HG02973 (cell line): Measurements from ENCODE around the gene XIRP2.
A peak's percentile ranks its signal among the peaks of the same experiment; 100 is the strongest.
"Not testable (repeated sequence)": the region's sequence is repeated elsewhere in the genome, so short reads cannot be mapped to it uniquely, and the experiment has no call there.

Experiments used
- ATAC-seq: cut with Tn5 transposase; IDR thresholded peaks from one replicate; pipeline ENCODE4 v1.9.1; 2021; ENCODE audit warnings: moderate library complexity; ENCODE audit not compliant: unreplicated experiment

XIRP2 gene

DNA sequence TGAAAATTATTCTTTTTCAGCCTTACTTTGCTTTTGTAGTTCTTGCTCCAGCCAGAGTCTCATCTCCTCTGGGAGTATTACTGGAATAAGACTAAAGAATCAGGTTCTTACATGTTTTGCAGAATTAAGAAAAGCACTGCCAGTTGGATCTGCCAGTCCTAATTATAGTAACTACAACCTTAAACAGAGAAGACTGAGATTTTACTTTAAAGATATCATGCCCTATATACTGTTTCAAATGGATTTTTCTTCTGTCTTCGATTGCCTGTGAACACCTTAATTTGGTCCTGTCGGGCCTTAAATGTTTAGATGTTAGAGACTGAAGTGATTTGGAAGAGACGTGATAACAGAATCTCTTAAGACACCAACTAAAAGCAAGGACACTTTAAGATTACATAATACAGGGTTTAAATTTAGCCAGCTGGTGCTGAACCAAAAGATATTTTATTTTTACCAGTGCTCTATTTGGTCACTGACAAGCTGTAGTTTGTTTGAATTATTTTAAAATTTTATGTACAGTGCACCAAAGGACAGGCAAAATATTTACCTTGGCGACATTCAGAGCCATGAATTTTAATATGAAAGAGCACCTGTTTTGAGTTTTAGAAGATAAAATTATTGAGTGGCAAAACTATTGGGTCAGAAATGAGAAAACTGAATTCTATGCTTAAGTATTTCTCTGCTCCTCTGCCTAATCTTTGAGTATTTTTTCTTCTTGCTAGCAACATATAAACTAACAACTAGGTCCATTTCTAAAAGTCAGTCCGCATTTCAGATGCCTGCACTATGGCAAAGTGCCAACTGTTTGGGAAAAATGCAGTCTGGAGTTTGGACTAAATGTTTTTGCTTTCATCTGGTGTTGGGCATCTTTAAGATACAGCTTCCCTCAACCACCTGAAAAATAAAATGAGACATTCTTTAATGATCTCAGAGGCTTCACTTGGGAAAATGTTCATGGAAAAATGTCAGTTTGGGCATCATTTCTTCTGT is 300.0 kb downstream of the XIRP2 start:
- no peak for ATAC-seq

DNA sequence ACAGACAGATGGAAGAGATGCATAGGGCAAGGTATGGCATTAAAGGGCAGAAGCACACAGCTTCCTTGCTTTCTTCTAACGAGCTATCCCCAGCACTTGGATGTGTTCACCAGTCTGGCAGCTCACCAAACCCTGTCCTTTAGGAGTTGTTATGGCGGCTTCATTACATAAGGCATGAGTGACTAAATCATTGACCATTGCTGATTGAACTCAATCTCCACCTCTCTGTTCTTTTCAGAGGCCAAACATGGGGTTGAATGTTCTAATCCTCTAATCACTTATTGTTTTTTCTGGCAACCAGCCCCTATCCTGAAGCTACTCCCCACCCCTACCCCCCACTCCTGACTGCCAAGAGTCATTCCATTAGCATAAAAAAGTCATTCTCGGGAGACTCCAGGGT is 301.8 kb downstream of the XIRP2 start:
- no peak for ATAC-seq

DNA sequence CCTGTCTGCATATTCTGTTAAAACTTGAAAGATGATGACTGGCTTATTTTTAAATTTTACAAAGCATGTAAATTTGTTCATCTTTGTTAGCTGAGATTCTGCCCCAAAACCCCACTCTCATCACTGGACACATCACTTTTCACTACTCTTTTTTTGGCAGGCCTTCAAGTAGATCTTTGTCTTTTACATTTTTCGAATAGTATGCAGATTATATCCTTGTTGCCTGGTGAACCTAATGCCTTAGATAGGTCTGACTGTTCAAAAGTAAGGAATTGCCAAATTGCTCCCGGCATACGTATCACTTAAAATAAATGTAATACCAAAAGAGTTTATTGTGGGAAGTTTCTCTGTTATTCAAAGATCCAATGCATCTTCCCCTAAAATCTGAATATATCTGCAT is 303.3 kb downstream of the XIRP2 start:
- no peak for ATAC-seq

DNA sequence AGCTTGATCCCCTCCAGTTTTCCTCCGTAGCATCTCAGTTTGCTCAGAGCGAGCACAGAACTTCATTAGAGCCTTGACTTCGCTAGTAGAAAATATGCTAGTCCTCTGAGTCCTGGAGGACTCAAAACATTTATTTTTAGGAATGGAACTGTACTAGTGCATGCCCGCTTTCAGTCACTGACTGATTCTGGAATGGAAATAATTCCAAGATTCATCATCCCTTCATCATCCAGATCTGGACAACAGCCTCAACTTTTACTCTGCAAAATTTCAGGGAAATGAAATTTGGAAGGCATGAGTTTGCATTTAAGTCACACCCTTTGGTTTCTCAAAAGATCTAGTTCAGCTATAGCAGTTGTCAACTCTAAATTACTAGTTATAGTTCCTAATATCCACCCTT is 304.6 kb downstream of the XIRP2 start:
- ATAC-seq, result no peak

DNA sequence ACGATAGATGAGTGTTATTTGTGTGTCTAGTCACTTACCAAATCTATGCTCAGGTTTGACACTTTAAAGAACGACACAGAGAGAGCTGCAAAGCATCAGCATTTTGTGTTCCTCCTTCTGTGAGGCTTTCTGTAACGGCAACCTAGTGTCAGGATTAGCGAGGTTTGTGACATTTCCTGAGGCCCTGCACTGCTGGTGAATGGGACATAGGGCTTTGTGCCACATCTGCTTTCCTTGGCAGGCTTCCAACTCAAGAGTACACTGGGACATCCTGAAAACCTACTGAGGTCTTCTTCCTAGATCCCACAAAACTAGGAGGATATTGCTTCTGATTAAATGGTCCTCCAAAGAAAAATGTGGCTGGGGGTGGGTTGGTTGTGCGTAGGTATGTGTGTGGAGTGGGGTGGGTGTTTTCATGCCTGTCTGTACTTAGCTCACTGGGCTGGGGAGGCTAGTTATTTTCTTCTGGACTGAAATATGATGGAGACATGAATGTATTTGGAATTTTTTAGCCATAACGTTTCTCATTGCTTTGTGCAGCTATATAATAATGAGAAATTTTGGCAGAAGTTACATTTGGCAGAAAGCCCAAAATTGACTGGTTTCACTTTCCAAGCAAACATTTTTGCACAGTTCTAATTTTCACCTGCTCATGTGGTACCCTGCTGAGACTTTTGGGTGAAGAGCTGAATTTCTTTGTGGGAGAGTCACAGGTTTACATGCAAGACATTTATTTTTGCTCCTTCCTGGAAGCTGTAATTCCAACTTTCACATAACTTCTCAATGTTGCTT is 308.4 kb downstream of the XIRP2 start:
- ATAC-seq, result no peak

DNA sequence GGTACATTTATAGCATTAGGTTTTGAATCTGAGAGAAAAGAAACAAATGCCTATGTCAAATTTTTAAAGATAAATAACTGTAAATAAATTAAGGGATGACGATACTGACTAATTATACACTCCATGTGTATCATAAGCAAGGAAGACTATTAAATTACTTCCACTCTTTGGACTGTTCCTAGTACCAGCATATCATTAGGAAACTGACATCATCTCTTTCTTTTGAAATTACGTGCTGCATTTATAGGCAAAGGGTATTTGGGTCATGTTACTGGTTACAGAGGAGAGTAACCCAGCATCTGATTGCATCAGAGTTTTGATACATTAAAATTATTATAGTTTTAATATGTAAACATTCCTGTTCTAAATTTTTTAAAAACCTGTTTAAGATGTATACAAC is 309.7 kb downstream of the XIRP2 start:
- no peak for ATAC-seq

DNA sequence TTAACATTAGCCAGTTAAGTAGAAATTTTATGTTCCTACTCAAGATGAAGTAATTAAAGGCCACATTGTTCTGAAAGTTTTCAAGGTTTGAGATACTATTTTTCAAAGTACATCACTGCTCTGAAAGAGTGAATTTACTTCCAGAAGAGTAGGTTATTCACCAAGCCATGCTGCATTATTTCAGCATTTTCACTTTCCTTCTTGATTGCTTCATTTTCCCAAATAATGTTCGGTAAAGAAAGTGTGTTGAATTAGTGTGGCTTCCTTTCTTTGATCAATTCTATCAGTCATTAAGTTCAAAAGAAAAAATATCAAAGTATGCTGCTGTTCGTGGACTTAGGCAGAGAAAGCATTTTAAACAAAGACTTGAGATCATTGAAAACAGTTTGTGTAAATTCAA is 310.3 kb downstream of the XIRP2 start:
- no peak for ATAC-seq

DNA sequence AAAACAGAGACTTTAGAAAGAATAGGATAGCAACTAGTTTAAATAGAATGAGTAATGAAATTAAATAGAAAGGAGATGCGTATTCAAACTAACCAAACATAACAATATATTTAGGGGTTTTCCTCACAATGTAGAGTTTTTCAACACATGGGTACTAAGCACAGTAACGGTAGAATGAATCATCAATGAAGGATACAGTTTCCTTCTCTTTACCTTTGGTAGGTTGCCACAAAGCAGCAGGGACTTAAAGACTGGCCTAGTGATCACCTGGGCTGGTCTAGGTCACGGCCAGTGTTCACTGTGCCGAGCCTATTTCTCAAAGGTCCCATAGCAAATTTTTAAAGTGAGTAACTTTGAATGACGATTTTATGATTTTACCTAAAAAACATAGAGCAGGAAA is 311.7 kb downstream of the XIRP2 start:
- ATAC-seq, result no peak

DNA sequence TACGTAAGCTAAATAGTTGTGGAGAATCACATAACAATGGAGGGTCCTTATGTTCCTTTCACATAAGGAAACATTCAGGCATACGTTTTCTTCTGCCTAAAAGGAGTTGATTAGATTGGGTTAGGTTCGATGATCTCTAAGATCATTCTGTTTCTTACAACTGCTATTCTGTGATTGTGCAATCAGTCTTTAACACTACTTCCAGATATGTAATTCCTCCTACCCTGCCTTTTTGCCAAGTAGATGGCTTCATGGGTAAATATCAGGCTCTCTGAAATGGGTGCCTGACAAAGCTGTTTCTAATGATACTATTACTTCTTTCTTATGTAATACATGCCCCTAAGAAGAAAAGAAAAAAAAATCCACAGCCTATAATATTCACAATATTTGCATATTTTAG is 321.5 kb downstream of the XIRP2 start:
- no peak for ATAC-seq

DNA sequence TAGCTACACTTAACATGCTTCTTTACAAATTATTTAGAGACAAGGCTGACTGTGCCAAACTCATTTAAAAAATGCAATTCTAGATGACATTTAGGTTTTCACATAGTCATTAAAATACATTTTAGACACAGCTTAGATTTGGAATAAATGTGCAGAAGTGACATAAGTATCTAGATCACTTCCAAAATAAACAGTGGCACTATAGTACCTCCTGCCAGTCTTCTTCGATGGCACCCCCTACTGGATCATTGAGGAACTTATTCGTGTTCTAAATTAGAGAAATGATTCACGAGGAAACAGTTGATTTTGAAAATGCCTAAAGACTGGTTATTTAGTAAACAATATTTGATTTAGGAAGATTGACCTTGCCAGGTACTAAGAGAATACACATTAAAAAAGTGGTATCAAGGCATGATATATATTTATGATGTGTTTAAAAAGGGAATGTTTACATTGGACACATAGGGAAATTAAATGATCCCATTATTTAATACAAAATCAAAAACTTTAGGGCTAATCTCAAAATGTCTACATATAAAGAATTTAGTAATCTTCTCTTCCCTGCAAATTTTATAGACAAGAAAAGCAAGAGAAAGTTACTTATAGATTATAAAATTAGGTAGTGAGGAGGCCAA is 323.9 kb downstream of the XIRP2 start:
- ATAC-seq, result peak; percentile 87

DNA sequence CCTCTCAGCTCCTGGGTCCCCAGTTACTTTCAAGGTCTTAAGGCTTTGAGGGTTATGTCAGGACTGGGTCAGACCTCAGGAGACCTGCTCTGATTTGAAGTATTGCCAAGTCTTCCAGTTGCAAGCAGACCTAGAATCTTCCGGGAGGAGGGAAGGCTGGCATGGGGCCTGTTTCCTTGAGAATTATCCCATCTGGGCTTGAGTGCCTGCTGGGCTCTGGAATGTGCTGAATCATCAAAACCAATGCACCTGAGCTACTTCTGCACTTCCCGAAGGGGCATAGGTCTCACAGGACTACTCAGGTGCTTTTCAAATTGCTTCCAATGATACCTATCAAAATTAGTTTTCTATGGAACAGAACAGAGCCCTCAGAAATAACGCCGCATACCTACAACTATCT is 327.3 kb downstream of the XIRP2 start:
- no peak for ATAC-seq

DNA sequence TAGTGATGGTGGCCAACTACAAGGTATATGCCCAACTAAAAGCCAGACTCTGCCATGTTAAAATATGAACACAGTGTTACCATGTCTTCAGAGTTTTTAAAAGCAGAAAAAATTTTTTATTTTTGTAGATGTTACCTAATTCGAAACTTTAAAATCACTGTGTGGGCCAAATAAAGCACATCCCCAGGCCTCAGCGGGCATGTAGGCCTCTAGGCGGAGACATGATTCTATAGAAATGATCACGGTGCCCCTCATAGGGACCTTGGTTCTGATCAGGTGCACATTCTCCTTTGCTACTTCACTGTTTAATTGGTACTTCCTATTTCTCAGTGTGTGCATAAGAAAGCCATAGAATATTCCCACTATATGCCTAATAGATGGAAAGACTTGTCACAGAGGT is 349.2 kb downstream of the XIRP2 start:
- no peak for ATAC-seq

DNA sequence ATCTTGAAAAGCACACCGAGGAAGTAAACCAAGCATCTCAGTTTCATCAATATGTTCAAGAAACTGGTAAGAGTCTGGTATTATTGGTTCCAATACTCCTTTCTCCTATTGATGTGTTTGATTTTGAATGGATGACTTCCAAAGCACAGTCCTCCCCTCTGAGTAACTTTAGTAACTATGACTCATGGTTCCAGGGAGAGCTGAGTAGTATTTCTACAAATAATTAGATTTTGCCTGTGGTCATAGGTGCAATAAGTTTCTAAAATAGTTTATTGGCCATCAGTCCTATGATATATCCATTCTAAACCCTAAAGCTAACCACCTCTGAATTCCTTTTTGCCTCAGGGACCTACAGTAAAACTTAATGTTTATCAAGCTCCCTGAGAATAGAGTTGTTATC is 352.4 kb downstream of the XIRP2 start:
- ATAC-seq, result no peak

DNA sequence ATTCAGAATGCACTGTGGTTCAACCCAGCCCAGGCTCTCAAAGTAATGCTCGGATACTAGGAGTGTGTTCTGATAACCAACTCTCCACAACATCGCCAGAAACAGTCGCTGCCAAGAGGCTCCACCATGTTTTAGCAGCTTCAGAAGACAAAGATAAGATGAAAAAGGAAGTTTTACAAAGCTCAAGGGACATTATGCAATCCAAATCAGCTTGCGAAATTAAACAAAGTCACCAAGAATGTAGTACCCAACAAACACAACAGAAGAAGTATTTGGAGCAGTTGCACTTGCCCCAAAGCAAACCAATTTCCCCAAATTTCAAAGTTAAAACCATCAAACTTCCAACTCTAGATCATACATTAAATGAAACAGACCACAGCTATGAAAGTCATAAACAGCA is 360.9 kb downstream of the XIRP2 start:
- ATAC-seq, result no peak

DNA sequence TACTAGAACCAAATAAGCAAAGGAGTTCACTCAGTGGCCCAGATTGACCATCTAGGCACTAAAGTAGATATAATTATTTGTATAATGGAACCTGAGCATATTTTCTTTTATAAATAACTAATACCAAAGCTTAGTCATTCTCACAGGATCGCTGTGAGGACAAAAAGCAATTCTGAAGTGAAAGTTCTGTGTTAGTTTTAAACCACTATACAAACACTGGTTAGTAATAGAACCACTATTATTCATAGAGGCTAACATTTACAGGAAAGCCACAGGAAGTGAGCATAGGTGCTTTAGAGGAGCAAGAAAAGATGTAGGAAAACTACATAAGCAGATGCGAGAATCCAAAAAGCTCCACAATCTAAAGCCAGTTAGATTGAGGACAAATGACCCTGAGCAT is 364.7 kb downstream of the XIRP2 start:
- ATAC-seq, result no peak

DNA sequence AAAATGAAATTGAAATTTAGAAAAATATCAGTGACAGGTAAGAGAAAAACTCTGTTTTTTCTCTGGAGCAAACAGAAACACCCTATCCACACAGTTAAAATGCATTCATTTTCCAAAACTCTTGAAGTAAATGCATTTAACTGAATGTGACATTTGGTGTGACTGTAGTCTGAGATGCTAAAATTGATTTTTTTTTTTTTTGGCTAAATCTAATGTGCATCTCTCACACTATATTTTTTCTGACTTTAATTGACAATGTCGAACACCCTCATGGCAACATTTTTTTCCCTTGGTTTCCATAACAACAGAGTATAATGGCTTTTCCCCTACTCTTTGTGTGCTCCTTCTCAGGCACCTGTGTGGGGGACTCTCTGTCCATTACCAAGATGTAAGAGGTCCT is 366.4 kb downstream of the XIRP2 start:
- no peak for ATAC-seq

DNA sequence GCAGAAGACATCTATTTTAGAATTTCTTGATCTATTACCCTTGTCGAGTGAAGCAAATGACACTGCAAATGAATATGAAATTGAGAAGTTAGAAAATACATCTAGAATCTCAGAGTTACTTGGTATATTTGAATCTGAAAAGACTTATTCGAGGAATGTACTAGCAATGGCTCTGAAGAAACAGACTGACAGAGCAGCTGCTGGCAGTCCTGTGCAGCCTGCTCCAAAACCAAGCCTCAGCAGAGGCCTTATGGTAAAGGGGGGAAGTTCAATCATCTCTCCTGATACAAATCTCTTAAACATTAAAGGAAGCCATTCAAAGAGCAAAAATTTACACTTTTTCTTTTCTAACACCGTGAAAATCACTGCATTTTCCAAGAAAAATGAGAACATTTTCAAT is 370.4 kb downstream of the XIRP2 start:
- ATAC-seq, result no peak

DNA sequence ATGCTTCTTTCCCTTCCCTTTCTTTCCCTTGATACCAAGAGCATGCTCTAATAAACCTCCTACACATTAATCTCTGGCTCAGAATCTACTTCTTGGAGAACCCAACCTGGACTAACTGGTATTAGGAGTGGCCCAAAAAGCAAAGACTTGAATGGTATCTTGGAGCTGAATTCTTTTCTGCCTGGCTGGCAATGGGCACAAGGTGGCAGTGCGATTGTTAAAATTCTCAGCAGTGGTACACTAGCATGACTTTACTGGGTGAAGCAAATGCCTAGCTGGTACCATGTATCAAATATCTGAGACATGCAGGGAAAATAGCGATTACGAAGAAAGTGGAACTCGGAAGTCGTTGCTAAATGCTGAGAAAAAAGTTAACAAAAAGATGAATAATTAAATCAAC is 376.1 kb downstream of the XIRP2 start:
- no peak for ATAC-seq

DNA sequence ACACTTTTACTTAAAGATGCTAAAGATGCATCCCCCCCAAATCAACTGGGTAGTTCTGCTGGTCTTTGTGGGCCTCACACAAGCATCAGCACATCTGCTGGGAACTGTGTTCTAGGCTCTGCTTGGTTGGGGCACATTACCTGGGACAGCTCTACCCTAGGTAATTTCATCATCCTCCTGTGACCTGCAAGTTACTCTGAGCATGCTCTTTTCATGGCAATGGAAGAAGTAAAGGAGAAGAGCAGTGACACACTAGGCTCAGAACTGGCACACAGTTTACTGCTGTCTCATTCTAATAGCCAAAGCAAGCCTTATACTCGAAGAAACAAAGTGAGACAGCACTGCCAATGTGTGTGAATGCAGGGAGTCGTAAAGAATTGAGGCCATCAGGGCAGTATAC is 376.7 kb downstream of the XIRP2 start:
- ATAC-seq, result no peak

DNA sequence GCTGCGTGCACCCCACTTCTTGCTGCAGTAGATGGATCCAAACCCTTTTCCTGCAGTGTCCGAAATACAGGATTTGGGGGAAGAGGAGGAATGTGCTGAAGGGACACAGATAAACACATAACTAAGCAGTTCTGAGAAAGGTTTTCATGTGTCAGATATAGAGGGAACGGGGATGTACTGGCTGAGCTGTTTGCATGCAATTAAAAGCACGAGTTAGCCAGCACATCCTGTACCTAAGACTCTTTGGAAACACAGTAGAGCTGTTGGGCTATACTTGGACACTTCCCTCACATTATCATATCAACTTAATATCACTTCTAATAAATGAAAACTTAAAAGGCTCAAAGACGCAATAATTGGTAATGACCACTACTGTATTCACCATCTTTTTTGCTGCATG is 377.4 kb downstream of the XIRP2 start:
- ATAC-seq, result no peak

DNA sequence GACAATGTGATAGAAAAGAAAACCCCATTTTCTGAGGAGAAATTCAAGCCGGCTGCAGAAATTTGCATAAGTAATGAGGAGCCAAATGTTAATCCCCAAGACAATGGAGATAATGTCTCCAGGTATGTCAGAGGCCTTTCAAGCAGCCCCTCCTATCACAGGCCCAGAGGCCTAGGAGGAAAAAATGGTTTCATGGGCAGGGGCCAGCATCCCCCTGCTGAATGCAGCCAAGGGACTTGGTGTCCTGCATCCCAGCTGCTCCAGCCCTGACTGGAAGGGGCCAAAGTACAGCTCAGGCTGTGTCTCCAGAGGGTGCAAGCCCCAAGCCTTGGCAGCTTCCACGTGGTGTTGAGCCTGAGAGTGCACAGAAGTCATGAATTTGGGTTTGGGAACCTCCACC is 380.0 kb downstream of the XIRP2 start:
- not testable (repeated sequence) for ATAC-seq

DNA sequence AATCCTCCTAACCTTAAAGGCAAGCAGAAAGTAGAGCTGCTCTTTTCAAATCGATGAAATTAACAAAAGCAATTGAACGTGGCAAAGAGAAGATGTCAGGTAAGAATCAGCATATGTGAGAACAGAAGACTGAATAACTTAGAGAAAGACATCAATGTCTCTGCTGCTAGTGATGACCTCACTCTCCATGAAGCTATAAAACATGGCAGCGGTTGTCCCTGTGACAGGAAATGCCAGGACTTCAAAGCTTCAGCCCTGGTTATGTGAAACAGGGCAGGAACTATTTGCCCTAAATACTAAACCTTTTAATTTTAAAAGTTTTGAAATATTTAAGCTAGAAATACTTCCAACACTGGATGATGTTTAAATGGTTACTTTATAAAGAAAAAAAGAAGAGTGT is 383.7 kb downstream of the XIRP2 start:
- ATAC-seq, result no peak
